Stimulated activated CD4-positive, alpha-beta T cell treated with anti-CD3 and anti-CD28 coated beads, Interleukin-15, amount 100 ng/mL, for 48 hours (primary cell): ENCODE results near the gene PDE4D.

Experiments
- DNase-seq, 2 donors: peaks; one replicate each; pipeline ENCODE4 v3.0.0-alpha.2; 2020; ENCODE audit warnings: low read depth in 2 of 2

Gene PDE4D

GRCh38 chr5:59366784-59367183 is 526.7 kb downstream of the PDE4D start:
- no peak for DNase-seq

- no peak for DNase-seq
Observed at GRCh38 chr5:59362438-59362837, 531.1 kb downstream of the PDE4D start.

- DNase-seq, result no peak
Observed at GRCh38 chr5:59361454-59361853, 532.1 kb downstream of the PDE4D start.

- no peak for DNase-seq
Observed at GRCh38 chr5:59360130-59360555, 533.4 kb downstream of the PDE4D start.

GRCh38 chr5:59358005-59358861 is 535.3 kb downstream of the PDE4D start:
- no peak for DNase-seq

GRCh38 chr5:59357381-59357977 is 536.0 kb downstream of the PDE4D start:
- no peak for DNase-seq

- no peak for DNase-seq
Observed at GRCh38 chr5:59356813-59357380, 536.6 kb downstream of the PDE4D start.

GRCh38 chr5:59354811-59355210 is 538.7 kb downstream of the PDE4D start:
- DNase-seq, result no peak

GRCh38 chr5:59354274-59354673 is 539.3 kb downstream of the PDE4D start:
- DNase-seq, result no peak

- DNase-seq, result no peak
Observed at GRCh38 chr5:59351076-59351794, 542.3 kb downstream of the PDE4D start.

GRCh38 chr5:59348189-59348588 is 545.3 kb downstream of the PDE4D start:
- DNase-seq, result no peak

- no peak for DNase-seq
Observed at GRCh38 chr5:59346982-59347381, 546.5 kb downstream of the PDE4D start.

- DNase-seq, result no peak
Observed at GRCh38 chr5:59346514-59346913, 547.0 kb downstream of the PDE4D start.

- DNase-seq, result no peak
Observed at GRCh38 chr5:59342181-59342580, 551.3 kb downstream of the PDE4D start.

GRCh38 chr5:59341760-59342159 is 551.8 kb downstream of the PDE4D start:
- DNase-seq, result no peak

- no peak for DNase-seq
Observed at GRCh38 chr5:59341155-59341554, 552.4 kb downstream of the PDE4D start.

- DNase-seq, result no peak
Observed at GRCh38 chr5:59340637-59341036, 552.9 kb downstream of the PDE4D start.

GRCh38 chr5:59337240-59337639 is 556.3 kb downstream of the PDE4D start:
- no peak for DNase-seq

GRCh38 chr5:59335544-59335943 is 558.0 kb downstream of the PDE4D start:
- no peak for DNase-seq

- DNase-seq, result no peak
Observed at GRCh38 chr5:59333416-59333815, 560.1 kb downstream of the PDE4D start.

GRCh38 chr5:59332236-59332973 is 561.1 kb downstream of the PDE4D start:
- no peak for DNase-seq

GRCh38 chr5:59330680-59331079 is 562.8 kb downstream of the PDE4D start:
- DNase-seq, result no peak
